IPS-18c (cell line): ENCODE data around the gene KCNB1.

Experiments used
- H3K4me3 ChIP-seq: 2 replicates; pipeline ENCODE4 v1.7.0; 2013; ENCODE audit warnings: low read depth, mild to moderate bottlenecking, low read length, moderate library complexity; ENCODE audit not compliant: insufficient read depth
- H3K9me3 ChIP-seq: one replicate; pipeline ENCODE4 v1.6.1; 2013; ENCODE audit warnings: mild to moderate bottlenecking, low read length, moderate library complexity; ENCODE audit not compliant: control insufficient read depth, insufficient read depth

Gene KCNB1

DNA sequence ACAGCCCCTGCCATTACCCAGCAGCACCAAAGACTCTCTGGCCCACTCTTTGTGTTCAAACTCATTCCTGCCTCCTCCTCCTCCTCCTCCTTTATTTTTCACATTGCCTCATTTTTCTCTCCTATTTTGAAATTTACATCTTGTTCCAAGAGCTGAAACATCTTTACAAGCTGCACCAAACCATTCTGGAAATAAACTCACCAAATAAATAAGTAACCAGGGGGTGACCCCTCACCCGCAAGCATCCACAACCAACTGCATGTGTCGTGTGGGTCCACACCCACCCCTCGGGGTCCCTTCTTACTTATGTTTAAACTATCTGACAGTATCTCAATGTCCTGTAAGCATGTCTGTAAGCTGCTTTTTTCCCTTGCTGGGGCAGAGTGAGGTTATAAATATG, 1.4 kb downstream of the KCNB1 start:
- H3K9me3 ChIP-seq, result no peaks in the 10 kb centered on the region

GRCh38 chr20:49480236-49480635, 2.2 kb downstream of the KCNB1 start:
- H3K4me3 ChIP-seq, result no peak overlapping the region
- H3K9me3 ChIP-seq, result no peaks in the 10 kb centered on the region

More for the DNA sequence above, 1.4 kb downstream of the KCNB1 start:
- H3K4me3 ChIP-seq, result no peak overlapping the region

DNA sequence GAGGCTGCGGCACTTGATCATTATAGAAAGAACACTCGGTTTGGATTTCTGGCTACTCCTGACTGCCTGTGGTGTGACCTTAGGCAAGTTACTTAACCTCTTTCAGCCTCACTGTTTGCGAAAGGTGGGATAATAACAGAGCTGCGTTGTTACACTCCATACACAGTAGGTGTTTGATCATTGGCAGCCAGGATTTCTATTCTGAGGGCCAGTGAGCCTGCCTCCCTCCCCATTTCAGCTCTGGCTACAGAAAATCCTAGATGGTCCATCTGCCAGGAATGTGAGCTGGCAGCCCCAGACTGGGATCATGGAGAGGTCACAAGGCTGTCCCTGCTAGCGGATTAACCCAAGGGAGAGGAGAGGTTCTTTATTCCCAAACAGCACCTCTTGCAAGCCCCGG, 2.7 kb downstream of the KCNB1 start:
- no peak overlapping the region for H3K4me3 ChIP-seq
- no peaks in the 10 kb centered on the region for H3K9me3 ChIP-seq

DNA sequence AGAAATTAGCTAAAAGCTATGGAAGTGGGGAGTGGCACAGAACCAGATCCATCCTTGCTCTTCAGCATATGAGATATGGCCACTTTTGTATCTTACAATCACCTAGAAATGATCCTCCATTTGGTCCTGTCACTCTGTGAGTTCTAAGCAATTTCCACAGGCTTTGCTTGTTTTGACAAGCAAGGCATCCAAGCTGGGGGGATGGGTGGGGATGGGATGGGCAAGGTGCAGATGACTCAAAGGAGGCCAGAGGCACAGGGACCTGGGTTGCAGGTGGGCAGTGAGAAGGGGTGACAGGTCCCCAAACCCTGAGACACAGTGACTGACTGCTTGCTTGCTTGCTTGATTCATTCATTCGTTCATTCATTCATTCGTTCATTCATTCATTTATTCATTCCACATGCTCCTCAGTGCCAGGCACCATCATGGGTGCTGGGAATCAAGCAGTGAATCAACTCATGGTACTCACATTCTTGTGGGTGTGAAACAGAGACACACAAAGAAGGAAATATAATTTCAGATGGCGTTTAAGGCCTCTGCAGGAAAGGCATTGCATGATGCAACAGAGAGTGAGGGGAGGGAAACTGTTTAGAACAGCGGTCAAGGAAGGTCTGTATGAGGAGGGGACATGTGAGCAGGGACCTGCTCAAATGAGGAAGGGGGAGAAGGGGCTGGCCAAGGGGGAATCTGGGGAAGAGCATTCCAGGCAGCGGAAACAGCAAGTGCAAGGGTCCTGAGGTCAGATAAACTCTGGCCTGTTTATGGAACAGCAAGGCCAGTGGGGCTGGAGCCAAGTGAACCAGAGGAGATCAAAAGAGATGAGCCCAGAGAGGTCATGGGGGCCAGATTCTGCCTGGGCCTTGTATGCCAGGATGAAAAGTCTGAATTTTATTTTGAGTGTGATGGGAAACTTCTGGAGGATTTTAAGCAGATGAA, 3.4 kb downstream of the KCNB1 start:
- Histone ChIP-seq H3K4me3 (no peak overlapping the region), H3K9me3 (no peaks in the 10 kb centered on the region)

- Histone ChIP-seq H3K9me3 (no peaks in the 10 kb centered on the region), H3K4me3 (no peak overlapping the region)
Observed at GRCh38 chr20:49478266-49478665, 4.2 kb downstream of the KCNB1 start.

GRCh38 chr20:49477200-49477599, 5.3 kb downstream of the KCNB1 start:
- Histone ChIP-seq H3K9me3 (no peaks in the 10 kb centered on the region), H3K4me3 (no peak overlapping the region)

DNA sequence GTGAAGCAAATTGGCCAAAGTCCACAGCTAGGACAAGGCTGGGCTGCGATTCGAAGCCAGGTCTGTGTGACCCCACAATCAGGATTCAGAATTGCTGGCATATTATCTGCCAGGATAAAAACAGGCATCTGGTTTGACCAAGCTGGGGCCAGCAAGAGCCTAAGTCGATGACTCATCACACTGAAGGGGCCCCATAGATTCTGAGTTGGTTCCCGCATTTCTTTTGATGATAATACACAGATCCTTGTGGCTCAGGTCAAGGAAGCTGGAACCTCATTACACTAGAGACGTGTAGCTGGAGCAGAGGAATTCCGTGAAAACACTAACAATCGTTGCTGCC, 6.5 kb downstream of the KCNB1 start:
- no peak overlapping the region for H3K4me3 ChIP-seq
- no peaks in the 10 kb centered on the region for H3K9me3 ChIP-seq

GRCh38 chr20:49475292-49476015, 7.0 kb downstream of the KCNB1 start:
- no peak overlapping the region for H3K4me3 ChIP-seq
- no peaks in the 10 kb centered on the region for H3K9me3 ChIP-seq

GRCh38 chr20:49471397-49471796, 11.1 kb downstream of the KCNB1 start:
- Histone ChIP-seq H3K9me3 (no peaks in the 10 kb centered on the region), H3K4me3 (no peak overlapping the region)

DNA sequence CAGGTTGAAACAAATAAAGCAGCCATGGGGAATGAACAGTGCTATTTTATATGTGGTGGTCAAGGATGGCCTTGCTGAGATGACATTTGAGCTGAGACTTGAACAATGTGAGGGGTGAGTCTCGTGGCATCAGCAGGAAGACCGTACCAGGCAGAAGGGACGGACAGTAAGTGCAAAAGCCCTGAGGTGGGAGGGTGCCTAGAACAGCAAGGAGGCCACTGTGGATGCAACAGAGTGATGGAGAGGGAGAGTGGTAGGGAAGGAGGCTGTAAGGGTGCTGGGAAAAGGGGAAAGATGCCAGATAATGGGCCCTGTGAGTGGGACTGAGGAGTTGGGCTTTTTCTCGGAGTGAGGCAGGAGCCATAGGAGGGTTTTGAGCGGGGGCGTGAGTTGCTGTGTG, 11.5 kb downstream of the KCNB1 start:
- H3K9me3 ChIP-seq, result no peaks in the 10 kb centered on the region
- no peak overlapping the region for H3K4me3 ChIP-seq

DNA sequence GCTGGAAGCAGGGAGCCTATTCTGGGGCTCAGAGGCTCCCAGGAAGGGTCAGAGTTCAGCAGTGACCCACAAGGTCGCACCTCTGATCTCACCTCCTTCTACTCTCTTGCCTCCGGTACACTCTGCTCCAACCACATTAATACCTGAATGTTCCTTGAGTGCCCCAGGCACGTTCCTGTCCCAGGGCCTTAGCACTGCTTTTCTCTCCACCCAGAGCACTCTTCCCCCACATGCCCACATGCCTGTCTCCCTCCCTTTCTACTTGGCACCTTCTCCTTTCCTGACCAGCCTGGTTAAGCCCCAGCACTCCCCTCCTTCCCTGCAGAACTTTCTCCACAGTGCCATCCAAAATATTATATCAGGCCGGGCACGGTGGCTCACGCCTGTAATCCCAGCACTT, 13.4 kb downstream of the KCNB1 start:
- Histone ChIP-seq H3K4me3 (no peak overlapping the region), H3K9me3 (no peaks in the 10 kb centered on the region)

DNA sequence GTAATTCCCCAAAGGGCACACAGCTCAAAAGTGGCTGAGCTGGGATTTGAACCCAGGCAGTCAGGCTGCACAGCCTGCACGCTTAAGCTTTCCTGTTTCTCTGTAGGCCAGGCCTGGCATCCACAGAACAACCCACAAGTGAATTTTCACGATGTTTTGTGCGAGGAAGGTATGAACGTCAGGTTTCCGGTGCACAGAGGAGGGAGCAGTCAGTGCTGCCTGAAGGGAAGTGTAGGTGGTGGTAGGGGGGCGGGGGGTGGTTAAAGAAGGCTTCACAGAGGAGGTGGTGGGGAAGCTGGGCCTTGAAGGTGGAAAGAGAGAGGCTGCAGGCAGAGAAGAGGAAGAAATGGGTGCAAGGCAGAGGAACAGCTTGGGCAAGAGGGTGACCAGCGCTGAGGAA, 14.1 kb downstream of the KCNB1 start:
- Histone ChIP-seq H3K4me3 (no peak overlapping the region), H3K9me3 (no peaks in the 10 kb centered on the region)

- Histone ChIP-seq H3K9me3 (no peaks in the 10 kb centered on the region), H3K4me3 (no peak overlapping the region)
Observed at GRCh38 chr20:49466114-49466912, 16.2 kb downstream of the KCNB1 start.

GRCh38 chr20:49464556-49464955, 17.9 kb downstream of the KCNB1 start:
- H3K4me3 ChIP-seq, result no peak overlapping the region
- H3K9me3 ChIP-seq, result no peaks in the 10 kb centered on the region

DNA sequence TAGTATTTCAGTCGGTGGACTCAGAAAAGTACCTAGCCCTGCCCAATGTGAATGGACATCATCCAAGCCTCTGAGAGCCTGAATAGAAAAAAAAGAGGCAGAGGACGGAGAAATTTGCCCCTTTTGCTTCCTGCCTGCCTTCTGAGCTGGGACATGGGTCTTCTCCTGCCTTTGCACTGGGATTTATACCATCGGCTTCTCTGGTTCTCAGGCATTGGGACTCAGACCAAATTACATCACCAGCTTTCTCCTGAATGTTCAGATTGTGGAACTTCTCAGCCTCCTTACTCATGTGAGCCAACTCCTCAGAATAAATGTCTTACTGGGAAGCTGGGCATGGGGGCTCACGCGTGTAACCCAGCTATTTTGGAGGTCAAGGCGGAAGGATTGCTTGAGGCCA, 19.8 kb downstream of the KCNB1 start:
- no peaks in the 10 kb centered on the region for H3K9me3 ChIP-seq
- no peak overlapping the region for H3K4me3 ChIP-seq

DNA sequence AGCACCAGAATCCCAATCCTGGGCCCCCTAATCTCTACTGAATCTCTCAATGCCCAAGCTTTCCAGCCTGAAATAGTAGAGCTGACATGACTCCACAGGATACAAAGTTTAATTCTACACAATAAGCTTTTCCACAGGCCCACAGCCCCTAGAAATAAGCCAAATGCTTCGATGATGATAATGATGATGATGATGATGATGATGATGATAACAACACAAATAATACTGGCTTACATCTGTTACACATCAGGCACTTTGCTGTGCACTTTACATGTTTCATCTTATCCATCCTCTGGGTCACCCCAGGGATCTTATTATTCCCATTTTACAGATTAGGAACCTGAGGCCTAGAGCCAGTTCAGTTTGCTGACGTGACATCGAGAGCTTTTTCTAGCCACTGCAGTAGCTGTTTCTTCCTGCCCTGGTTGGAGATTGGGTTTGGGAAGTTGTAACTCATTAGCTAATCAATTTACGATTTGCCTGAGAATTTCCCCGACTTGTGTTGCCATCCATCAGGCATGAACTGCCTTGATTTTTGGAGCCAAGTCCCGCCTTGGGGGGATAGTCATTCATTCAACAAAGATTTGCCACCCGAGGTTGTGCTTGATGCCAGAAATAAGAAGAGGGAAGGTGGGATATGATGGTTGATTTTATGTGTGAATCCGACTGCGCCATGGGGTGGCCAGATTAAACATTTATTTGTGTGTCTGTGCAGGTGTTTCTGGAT, 20.4 kb downstream of the KCNB1 start:
- Histone ChIP-seq H3K9me3 (no peaks in the 10 kb centered on the region), H3K4me3 (no peak overlapping the region)

DNA sequence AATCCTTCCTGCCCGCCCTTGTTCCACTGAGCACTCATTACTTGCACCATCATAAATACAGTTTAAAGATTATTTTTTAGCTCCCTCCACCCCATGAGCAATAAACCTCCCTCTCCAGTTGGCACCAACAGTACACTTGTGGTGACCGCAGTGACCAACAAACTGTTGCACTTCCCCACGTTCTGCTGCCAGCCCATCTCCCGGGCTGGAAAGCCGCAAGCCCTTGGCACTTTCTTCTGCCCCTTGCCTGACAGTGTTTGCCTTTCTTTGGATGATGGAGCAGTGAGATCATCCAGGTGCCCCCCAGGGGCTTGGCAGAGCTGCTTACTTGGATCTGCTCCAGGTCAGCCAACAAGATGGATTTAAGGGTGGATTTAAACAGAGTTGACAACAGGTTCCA, 21.6 kb downstream of the KCNB1 start:
- no peaks in the 10 kb centered on the region for H3K9me3 ChIP-seq

More for the DNA sequence above, 21.6 kb downstream of the KCNB1 start:
- no peak overlapping the region for H3K4me3 ChIP-seq
